Stimulated activated CD4-positive, alpha-beta T cell treated with anti-CD3 and anti-CD28 coated beads, Interleukin-1b, Interleukin-23, amount 100 ng/mL, for 24 hours (primary cell): ENCODE results near the gene MAP3K6.
"Not testable (repeated sequence)": the region's sequence is repeated elsewhere in the genome, so short reads cannot be mapped to it uniquely, and the experiment has no call there.

Experiments used
- DNase-seq, 4 experiments: peaks; one replicate each; pipeline ENCODE4 v3.0.0-alpha.2; 2020; ENCODE audit warnings: low read depth in 4 of 4, low spot score in 1 of 4

MAP3K6 gene

GRCh38 chr1:27395441-27396195 is 28.9 kb upstream of the MAP3K6 start:
- DNase-seq, result peak; percentile 47 to 62 (median 56)

GRCh38 chr1:27394925-27395324 is 28.2 kb upstream of the MAP3K6 start:
- no peak for DNase-seq

DNA sequence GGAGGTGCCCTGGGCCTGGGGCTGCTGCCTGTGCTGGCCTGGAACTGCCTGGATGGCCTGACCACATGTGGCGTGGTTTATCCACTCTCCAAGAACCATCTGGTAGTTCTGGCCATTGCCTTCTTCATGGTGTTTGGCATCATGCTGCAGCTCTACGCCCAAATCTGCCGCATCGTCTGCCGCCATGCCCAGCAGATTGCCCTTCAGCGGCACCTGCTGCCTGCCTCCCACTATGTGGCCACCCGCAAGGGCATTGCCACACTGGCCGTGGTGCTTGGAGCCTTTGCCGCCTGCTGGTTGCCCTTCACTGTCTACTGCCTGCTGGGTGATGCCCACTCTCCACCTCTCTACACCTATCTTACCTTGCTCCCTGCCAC is 27.5 kb upstream of the MAP3K6 start:
- no peak for DNase-seq

- no peak for DNase-seq
Observed at GRCh38 chr1:27393641-27394281, 27.0 kb upstream of the MAP3K6 start.

- no peak for DNase-seq
Observed at GRCh38 chr1:27392778-27393635, 26.2 kb upstream of the MAP3K6 start.

GRCh38 chr1:27392096-27392777 is 25.5 kb upstream of the MAP3K6 start, which contains the start of gene GPR3:
Gene GPR3, plus strand, starts transcription at chr1:27392622. Its CDS starts 1,177 bp downstream, at chr1:27393799.
- peak; percentile 77 to 93 (median 92) for DNase-seq

GRCh38 chr1:27391511-27392095 is 24.8 kb upstream of the MAP3K6 start:
- peak in 1 of 4 experiments; percentile 14 for DNase-seq

- peak; percentile 49 to 69 (median 60) for DNase-seq
Observed at GRCh38 chr1:27388337-27389005, 21.7 kb upstream of the MAP3K6 start.

DNA sequence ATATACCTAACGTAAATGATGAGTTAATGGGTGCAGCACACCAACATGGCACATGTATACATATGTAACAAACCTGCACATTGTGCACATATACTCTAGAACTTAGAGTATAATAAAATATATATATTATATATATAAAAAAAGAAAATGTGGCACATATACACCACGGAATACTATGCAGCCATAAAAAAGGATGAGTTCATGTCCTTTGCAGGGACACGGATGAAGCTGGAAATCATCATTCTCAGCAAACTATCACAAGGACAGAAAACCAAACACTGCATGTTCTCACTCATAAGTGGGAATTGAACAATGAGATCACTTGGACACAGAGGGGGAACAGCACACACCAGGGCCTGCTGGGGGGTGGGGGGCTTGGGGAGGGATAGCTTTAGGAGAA is 18.0 kb upstream of the MAP3K6 start:
- not testable (repeated sequence) for DNase-seq

DNA sequence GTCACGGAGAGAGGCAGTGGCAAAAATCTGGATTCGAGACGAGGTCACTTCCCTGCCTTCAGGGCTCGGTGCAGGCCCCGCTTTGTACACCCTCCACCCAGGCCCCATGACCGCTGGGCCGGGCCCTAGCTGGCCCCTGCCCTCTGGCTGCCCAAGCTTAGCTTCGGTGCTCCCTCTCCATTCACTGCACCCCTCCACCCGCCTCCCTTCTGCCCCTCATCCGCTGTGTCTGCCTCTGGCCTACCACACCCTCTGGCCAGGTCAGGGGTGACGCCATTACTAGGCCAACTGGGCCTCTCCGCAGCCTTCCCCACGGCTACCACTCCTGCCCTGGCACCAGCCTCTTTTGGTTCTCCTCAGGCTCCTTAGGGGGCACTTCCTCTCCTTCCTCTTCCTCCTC is 16.9 kb upstream of the MAP3K6 start:
- DNase-seq, result no peak

DNA sequence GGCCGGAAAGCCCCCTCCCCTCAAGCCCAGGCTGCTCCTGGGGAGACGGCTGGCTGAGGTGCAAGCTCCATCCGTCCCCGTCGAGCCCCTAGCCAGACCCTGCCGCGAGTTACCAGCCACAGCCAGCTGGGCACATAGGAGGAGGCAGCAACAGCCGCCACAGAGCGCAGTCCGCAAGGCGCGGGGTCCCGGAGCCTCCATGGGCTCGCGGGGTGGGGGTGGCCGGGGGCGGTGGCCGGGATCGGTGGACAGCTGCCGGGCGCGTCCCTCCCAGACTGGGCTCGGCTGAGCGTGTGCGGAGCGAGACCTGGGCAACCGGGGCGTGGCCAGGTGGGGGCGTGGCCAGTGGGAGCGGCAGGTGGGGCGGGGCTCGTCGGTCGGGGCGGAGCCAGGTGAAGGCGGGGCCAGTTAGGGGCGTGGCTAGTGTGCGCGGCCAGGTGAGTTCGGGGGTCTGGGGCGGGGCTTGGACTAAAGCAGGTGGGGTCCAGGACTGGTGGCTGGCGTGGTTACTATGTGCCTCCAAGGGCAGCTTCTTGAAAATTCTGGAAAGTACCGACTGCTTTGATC is 16.4 kb upstream of the MAP3K6 start, which contains the start of gene CD164L2:
CD164L2 (minus strand) TSS at position 295 of the 567 bp plus-strand sequence; CDS start at position 201, 94 bp downstream.
- DNase-seq, result peak in 1 of 4 experiments; percentile 28

- no peak for DNase-seq
Observed at GRCh38 chr1:27381969-27382762, 15.4 kb upstream of the MAP3K6 start.

DNA sequence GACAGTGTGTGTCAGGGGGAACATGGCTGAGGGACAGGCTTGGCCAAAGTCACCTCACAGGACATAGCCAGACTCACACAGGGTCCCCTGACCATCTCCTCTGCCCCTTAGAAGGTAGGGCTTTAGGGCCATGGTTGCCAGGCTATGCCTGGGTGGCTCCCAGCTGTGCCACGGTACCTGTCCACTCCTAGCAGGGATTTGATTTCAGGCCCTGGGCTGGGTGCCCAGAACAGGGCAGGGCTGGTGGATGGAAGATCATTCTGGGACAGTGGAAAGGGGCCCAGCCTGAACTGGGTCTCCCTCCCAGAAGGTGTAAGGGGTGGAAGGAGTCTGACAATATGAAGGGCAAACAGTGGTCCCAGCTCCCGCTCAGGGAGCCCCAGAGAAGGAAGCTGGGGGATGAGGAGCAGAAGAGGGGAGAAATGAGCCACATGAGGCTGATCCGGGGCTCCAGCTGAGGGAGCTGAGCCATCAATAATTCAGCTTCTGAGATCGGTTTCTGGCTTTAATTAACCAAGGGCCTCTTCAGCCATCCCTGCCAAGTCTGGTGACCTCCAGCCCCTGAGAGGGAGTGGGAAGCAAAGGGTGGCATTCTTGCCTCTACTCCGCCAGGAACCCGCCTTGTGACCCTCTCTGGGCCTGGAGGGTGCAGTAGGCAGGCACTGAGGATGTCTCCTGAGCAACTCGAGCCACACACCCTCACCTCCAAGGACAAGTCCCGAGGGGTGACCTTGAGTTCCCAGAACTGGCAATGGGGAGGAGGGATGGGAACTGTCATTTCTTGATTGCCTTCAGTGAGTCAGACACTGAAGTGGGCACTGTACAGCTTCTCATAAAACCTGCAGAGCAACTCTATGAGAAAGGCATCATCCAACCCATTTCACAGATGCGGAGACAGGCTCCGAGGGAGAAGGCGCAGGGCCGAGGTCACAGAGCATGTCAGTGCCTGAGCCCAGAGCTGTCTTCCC is 14.3 kb upstream of the MAP3K6 start:
- no peak for DNase-seq

- no peak for DNase-seq
Observed at GRCh38 chr1:27380224-27380623, 13.5 kb upstream of the MAP3K6 start.

- no peak for DNase-seq
Observed at GRCh38 chr1:27379564-27380122, 12.9 kb upstream of the MAP3K6 start.

- DNase-seq, result no peak
Observed at GRCh38 chr1:27377760-27378495, 11.2 kb upstream of the MAP3K6 start.
